Stomach smooth muscle (tissue), 2 donors: Measurements from ENCODE around the gene PACSIN1.

Experiments
- H3K27ac ChIP-seq: one replicate; pipeline ENCODE4 v1.7.0; 2013; ENCODE audit warnings: mild to moderate bottlenecking, low read length, inconsistent platforms
- H3K27me3 ChIP-seq, 2 donors: one replicate each; pipeline ENCODE4 v1.7.0; 2013; ENCODE audit warnings: low read length in 2 of 2; ENCODE audit not compliant: insufficient read depth in 2 of 2, control insufficient read depth in 1 of 2
- H3K36me3 ChIP-seq, 2 donors: one replicate each; pipeline ENCODE4 v1.7.0; 2013; ENCODE audit warnings: low read length in 2 of 2; ENCODE audit not compliant: control insufficient read depth in 2 of 2, insufficient read depth in 2 of 2
- H3K4me1 ChIP-seq: one replicate; pipeline ENCODE4 v1.7.0; 2013; ENCODE audit warnings: low read length; ENCODE audit not compliant: control insufficient read depth, insufficient read depth
- H3K4me3 ChIP-seq, 2 donors: one replicate each; pipeline ENCODE4 v1.7.0; 2013; ENCODE audit warnings: low read length in 2 of 2
- H3K9ac ChIP-seq, 2 donors: one replicate each; pipeline ENCODE4 v1.7.0; 2013; ENCODE audit warnings: low read length in 2 of 2, mild to moderate bottlenecking in 1 of 2
- H3K9me3 ChIP-seq, 2 donors: one replicate each; pipeline ENCODE4 v1.7.0; 2013; ENCODE audit warnings: low read length in 2 of 2; ENCODE audit not compliant: control insufficient read depth in 2 of 2
- donor health status: healthy.
- donor health status: Pancreatic carcinoma.

PACSIN1 gene

DNA sequence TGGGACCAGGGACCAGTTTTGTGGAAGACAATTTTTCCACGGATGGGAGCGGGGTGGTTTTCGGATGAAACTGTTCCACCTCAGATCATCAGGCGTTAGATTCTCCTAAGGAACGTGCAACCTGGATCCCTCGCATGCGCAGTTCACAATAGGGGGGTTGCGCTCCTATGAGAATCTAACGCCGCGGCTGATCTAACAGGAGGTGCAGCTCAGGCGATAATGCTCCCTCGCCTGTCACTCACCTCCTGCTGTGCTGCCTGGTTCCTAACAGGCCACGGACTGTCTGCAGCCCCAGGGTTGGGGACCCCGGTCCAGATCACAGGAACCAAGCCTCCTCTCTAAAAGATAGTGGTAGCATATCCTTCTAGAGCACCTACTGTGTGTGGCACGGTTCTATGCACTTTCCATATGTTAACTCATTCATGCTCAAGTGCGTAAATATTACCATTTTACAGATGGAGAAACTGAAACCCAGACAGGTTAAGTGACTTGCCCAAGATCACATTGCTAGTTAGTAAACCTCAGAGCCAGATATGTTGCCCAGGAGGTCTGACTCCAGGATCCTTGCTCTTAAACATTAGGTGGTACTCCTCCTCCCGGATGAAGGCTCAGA, 65.0 kb downstream of the PACSIN1 start:
- no peaks in the 10 kb centered on the region for H3K36me3 ChIP-seq
- no peaks in the 10 kb centered on the region for H3K9me3 ChIP-seq
- no peaks in the 10 kb centered on the region for H3K27me3 ChIP-seq
- peaks cover 6% of the 10 kb centered on the region for H3K4me1 ChIP-seq
- H3K27ac ChIP-seq: no peak overlapping the region
- H3K9ac ChIP-seq: no peak overlapping the region
- H3K4me3 ChIP-seq: no peak overlapping the region

DNA sequence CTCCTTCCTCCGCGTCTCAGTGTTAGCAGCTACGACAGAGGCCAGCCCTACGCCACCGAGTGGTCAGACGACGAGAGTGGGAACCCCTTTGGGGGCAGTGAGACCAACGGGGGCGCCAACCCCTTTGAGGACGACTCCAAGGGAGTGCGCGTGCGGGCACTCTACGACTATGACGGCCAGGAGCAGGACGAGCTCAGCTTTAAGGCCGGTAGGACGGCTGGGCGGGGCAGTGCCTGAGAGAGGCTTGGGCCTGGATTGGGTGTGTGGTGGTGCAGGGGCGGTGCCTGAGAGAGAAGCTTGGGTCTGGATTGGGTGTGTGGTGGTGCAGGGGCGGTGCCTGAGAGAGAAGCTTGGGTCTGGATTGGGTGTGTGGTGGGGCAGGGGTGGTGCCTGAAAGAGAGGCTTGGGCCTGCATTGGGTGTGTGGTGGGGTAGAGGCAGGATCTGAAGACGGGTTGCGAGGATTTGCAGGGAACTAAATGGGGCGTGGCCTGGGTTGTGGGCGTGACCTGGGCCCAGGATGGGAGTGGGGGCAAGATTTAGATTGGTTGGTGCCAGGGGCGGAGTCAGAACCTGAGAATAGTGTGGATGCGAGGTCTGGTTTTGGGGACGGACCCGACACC, 65.8 kb downstream of the PACSIN1 start:
- Histone ChIP-seq H3K27ac (no peak overlapping the region), H3K9me3 (no peaks in the 10 kb centered on the region), H3K27me3 (no peaks in the 10 kb centered on the region), H3K4me1 (no peaks in the 10 kb centered on the region), H3K4me3 (no peak overlapping the region), H3K36me3 (no peaks in the 10 kb centered on the region), H3K9ac (no peak overlapping the region)

DNA sequence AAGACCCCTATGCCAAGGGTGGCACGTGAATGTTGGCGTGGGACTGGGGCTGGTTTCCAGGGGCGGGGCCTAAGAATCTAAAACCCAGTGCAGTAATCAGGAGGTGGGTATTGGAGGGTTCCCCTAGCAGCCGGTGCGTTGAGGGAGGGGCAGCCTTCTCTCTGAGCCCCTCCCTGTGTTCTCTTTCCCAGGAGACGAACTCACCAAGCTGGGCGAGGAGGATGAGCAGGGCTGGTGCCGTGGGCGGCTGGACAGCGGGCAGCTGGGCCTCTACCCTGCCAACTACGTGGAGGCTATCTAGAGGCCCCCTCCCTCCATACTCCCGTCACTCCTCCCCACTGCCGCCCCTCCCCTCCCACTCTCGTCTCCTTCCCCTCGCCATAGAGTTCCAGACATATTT, 66.4 kb downstream of the PACSIN1 start:
- Histone ChIP-seq H3K9ac (no peak overlapping the region), H3K36me3 (no peaks in the 10 kb centered on the region), H3K27ac (no peak overlapping the region), H3K9me3 (no peaks in the 10 kb centered on the region), H3K4me1 (no peaks in the 10 kb centered on the region), H3K4me3 (no peak overlapping the region), H3K27me3 (no peaks in the 10 kb centered on the region)

DNA sequence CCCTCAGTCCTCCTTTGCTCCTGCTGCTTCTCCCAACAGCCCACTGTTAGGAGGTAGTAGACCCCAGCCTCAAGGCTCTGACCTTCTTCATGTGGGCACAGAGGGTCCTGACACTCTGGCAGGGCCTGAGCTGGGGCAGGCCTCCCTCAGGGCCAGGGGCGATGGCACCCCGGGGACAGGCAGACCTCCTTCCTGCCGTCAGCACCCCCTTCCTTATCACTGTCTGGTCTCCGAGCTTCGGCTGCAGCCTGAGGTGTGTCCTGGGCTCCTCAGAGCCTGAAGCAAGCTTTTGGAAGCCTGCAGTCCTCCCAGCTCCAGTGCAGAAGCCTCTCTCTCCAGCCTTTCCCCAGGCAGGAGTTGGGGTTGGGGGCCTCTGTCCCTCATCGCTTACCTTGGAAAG, 68.3 kb downstream of the PACSIN1 start:
- Histone ChIP-seq H3K4me3 (no peak overlapping the region), H3K27me3 (no peaks in the 10 kb centered on the region), H3K27ac (no peak overlapping the region), H3K9me3 (no peaks in the 10 kb centered on the region), H3K4me1 (no peaks in the 10 kb centered on the region), H3K9ac (no peak overlapping the region), H3K36me3 (no peaks in the 10 kb centered on the region)

DNA sequence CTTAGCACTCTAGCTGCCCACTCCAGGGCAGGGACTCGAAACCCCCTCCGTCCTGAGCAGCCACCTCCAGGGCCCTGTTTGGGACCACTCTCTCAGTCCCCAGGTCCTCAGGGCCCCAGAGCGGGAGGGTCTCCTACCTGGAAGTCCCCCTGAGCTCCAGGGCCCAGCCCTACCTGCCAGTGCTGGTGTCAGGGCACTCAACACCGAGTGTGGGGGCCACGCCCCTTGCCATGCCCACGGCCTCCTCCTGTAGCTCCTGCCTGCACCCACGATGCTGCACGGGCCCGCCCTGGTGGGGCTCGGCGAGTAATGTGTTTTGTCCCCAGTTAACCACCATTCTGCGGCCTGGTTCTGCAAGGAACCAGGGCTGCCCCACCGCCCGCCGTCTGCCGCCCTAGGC, 68.8 kb downstream of the PACSIN1 start:
- Histone ChIP-seq H3K27ac (no peak overlapping the region), H3K4me1 (no peaks in the 10 kb centered on the region), H3K9ac (no peak overlapping the region), H3K27me3 (no peaks in the 10 kb centered on the region), H3K4me3 (no peak overlapping the region), H3K9me3 (no peaks in the 10 kb centered on the region), H3K36me3 (no peaks in the 10 kb centered on the region)

DNA sequence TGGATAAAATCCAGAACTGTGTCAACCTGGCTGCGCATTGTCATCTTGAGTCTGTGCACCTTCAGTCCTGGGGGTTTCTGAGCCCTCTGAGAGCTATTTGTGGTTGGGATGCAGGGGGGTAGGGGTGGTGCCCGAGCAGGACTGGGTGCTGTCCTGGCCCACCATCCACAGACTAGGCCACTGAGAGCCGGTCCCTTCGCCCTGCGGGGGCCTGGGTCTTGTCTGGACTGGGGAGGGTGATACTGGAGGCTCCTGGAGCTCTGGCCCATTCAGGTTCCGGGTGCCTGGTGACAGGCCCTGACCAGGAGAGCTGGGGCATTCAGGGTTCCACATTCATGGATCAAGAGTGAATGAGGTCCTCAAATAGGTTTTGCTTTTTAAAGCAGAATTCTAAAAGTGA, 69.3 kb downstream of the PACSIN1 start:
- H3K9ac ChIP-seq: no peak overlapping the region
- no peaks in the 10 kb centered on the region for H3K4me1 ChIP-seq
- no peaks in the 10 kb centered on the region for H3K36me3 ChIP-seq
- H3K9me3 ChIP-seq: no peaks in the 10 kb centered on the region
- no peak overlapping the region for H3K4me3 ChIP-seq
- H3K27ac ChIP-seq: no peak overlapping the region
- H3K27me3 ChIP-seq: no peaks in the 10 kb centered on the region

DNA sequence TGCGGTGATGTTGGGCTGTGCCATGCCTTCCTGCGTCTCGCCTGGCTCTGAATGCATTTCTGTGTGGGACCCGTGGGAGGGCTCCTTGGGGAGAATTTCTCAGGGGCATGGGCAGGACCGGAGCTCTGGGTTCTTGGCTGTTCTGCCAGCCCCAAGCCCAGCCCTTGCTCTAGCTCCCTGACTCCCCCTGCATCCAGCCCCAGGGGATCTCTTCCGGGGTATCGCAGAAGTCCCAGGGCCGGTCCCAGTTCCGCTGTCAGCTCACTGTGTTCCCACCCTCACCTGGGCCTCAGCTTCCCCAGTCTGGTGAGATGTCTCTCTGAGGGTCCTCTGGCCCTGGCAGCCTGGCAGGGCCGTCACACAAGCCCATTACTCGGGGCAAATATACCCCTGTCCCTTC, 69.8 kb downstream of the PACSIN1 start:
- no peaks in the 10 kb centered on the region for H3K27me3 ChIP-seq
- H3K27ac ChIP-seq: no peak overlapping the region
- H3K4me1 ChIP-seq: no peaks in the 10 kb centered on the region
- H3K9ac ChIP-seq: no peak overlapping the region
- no peaks in the 10 kb centered on the region for H3K36me3 ChIP-seq
- H3K4me3 ChIP-seq: no peak overlapping the region
- no peaks in the 10 kb centered on the region for H3K9me3 ChIP-seq

DNA sequence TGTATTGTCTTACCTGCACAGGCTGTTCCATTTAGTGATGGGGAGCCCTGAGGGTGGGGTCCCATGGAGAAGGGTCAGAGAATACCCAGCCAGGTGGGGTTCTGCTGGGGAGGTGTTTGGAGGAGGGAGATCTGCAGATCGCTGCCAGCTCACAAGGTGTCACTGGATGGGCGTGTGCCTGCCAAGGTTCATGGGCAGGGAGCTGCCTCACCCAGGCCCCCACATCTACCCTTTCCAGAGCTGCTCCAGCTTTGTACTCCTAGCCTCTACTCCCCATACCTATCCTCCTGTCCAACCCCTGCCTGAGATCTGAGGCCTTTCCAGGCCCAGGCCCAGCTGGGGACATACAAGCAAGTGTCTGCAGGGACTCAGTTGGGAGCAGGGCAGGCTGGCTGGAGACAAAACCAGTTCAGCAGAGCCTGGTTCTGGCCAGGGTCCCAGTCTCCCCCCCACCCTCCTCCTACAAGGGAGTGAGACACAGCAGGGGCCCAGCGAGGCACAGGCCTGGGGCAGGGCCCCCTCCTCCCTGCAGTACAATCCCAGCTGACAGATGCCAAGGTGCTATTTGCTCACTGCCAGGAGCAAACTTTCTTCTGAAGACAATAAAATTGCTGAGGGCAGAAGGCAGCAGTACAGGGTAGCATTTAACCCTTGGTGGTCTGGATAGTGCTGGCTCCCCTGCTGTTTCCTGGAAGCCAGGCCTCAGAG, 70.5 kb downstream of the PACSIN1 start:
- no peak overlapping the region for H3K4me3 ChIP-seq
- H3K27me3 ChIP-seq: no peaks in the 10 kb centered on the region
- H3K36me3 ChIP-seq: no peaks in the 10 kb centered on the region
- no peaks in the 10 kb centered on the region for H3K9me3 ChIP-seq
- H3K27ac ChIP-seq: no peak overlapping the region
- H3K4me1 ChIP-seq: no peaks in the 10 kb centered on the region
- no peak overlapping the region for H3K9ac ChIP-seq

DNA sequence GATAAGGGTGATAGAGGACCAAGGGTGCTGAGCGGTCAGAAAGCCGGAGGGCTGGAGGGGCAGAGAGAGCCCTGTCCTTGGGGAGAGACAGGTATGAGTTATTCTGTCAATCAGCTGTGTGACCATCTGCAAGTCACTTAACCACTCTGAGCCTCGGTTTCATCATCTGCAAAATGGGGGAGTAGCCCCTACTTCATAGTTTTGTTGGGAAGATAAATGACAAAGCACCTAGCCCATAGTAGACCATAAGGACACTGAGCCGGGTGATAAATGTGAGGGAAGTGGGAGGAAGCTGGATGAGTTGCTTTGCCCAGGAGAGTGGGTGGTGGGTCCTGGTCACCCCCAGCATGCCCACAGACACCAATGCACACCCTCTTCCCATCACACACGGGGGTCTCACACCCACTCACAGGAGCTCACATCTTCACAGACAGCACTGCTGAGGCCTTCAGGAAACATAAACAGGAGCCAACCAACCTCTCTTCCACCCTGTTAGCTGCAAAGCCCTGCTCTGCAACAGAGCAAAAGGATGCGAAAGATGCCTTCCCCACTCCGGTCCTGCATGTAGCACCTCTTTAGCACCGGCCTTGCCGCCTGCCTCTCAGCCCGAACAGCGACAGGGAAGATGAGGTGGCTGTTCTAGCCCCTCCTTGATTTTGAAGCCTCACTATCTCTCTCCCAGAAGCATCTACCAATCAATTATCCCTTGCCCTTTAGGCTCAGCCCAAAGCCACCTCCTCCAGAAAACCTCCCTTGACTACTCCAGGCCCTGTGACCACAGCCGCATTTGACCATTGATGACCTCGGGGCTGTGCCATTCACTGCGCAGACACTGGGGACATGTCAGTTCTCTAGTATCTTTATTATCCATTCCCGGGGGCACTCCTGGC, 71.3 kb downstream of the PACSIN1 start:
- no peaks in the 10 kb centered on the region for H3K9me3 ChIP-seq
- H3K36me3 ChIP-seq: no peaks in the 10 kb centered on the region
- H3K4me3 ChIP-seq: no peak overlapping the region
- H3K4me1 ChIP-seq: no peaks in the 10 kb centered on the region
- H3K9ac ChIP-seq: no peak overlapping the region
- H3K27me3 ChIP-seq: no peaks in the 10 kb centered on the region
- no peak overlapping the region for H3K27ac ChIP-seq

DNA sequence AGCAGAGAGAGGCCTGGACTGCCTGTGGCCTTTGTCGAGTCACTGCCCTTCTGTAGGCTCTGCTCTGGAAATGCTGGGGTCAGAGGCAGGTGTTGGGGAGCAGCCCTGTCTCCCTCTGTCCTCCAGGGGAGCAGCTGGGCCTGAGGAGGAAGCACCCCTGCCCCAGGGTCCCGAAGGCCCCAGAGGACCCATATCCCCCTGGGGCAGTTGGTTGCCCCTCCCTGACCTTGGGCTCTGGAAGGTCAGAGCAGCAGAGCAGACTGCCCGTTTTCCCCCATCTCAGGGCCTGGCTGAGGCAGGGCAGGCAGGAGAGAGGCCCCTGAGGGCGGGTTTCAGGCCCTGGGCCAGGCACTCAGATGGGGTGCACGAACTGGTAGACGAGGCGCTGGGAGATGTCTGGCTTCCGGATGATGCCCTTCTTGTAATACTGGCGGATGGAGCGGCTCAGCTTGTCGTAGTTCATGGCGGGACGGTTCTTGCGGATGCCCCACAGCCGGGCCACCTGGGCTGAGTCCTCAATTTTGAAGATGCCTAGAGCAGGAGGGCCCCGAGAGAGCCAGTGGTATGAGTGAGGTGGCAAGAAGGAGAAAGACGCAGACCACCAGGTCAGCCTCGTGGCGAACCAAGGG, 72.2 kb downstream of the PACSIN1 start:
- no peak overlapping the region for H3K9ac ChIP-seq
- H3K27ac ChIP-seq: no peak overlapping the region
- no peaks in the 10 kb centered on the region for H3K36me3 ChIP-seq
- no peaks in the 10 kb centered on the region for H3K27me3 ChIP-seq
- H3K9me3 ChIP-seq: no peaks in the 10 kb centered on the region
- H3K4me3 ChIP-seq: no peak overlapping the region
- no peaks in the 10 kb centered on the region for H3K4me1 ChIP-seq
